ENCODE measurements around the gene ATE1.

- TF ChIP-seq, protein P1, sequence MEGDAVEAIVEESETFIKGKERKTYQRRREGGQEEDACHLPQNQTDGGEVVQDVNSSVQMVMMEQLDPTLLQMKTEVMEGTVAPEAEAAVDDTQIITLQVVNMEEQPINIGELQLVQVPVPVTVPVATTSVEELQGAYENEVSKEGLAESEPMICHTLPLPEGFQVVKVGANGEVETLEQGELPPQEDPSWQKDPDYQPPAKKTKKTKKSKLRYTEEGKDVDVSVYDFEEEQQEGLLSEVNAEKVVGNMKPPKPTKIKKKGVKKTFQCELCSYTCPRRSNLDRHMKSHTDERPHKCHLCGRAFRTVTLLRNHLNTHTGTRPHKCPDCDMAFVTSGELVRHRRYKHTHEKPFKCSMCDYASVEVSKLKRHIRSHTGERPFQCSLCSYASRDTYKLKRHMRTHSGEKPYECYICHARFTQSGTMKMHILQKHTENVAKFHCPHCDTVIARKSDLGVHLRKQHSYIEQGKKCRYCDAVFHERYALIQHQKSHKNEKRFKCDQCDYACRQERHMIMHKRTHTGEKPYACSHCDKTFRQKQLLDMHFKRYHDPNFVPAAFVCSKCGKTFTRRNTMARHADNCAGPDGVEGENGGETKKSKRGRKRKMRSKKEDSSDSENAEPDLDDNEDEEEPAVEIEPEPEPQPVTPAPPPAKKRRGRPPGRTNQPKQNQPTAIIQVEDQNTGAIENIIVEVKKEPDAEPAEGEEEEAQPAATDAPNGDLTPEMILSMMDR (IDR thresholded peaks at IDR 0.05), result no peak
- no peak for TF ChIP-seq POLR2A (IDR thresholded peaks at IDR 0.05)
Measured at GRCh38 chr10:121830101-121830500, 97.7 kb downstream of the ATE1 start.

Measured in uterus (tissue), 2 donors.